Activated CD4-positive, alpha-beta T cell treated with anti-CD3 and anti-CD28 coated beads for 36 hours (primary cell): ENCODE measurements around the gene HPS4. TPM values are rescaled to one million over a fixed set of nuclear protein-coding genes. Genes with fewer than 3 reads are reported as not detected.
A peak's percentile ranks its signal among the peaks of the same experiment; 100 is the strongest.

Source experiments
- ATAC-seq: fragments of 200-7000 bp; cut with Tn5 transposase; one replicate; pipeline ENCODE4 v1.10.0; 2021; ENCODE audit warnings: mild to moderate bottlenecking, moderate library complexity
- CTCF ChIA-PET: fragments of 350-600 bp; sonication (Branson Sonifier 250); formaldehyde crosslinking; loops from one replicate; lab custom pipeline; 2021; ENCODE audit warnings: antibody characterized with exemption; lab: Charles Lee
- POLR2A ChIA-PET: fragments of 350-600 bp; sonication (Branson Sonifier 250); formaldehyde crosslinking; loops from one replicate; lab custom pipeline; 2021; ENCODE audit warnings: antibody characterized with exemption, inconsistent platforms; lab: Charles Lee
- DNase-seq: peaks from one replicate; pipeline ENCODE4 v3.0.0-alpha.2; 2020
- H3K27ac Mint-ChIP-seq: one replicate; pipeline ENCODE4 v1.8.0; 2021; ENCODE audit warnings: mixed read lengths
- H3K27me3 Mint-ChIP-seq: one replicate; pipeline ENCODE4 v1.8.0; 2021; ENCODE audit warnings: mixed read lengths
- H3K36me3 Mint-ChIP-seq: one replicate; pipeline ENCODE4 v1.8.0; 2021; ENCODE audit warnings: low read depth, mixed read lengths
- H3K4me1 Mint-ChIP-seq: one replicate; pipeline ENCODE4 v1.8.0; 2021; ENCODE audit warnings: mixed read lengths
- H3K4me3 Mint-ChIP-seq: one replicate; pipeline ENCODE4 v1.8.0; 2021; ENCODE audit warnings: mild to moderate bottlenecking, moderate library complexity, mixed read lengths
- H3K9me3 Mint-ChIP-seq: one replicate; pipeline ENCODE4 v1.8.0; 2021; ENCODE audit warnings: low read depth, mixed read lengths
- intact Hi-C, 2 experiments: fragments of 100-400 bp; cut with DNase I in 1 of 2; cut with micrococcal nuclease in 1 of 2; formaldehyde crosslinking; loops; one replicate each; pipeline versions ENCODE4 v1.14.2 to v1.15.1; 2022 to 2024; cut with DNase I, micrococcal nuclease
- total RNA-seq, 2 experiments: library from RNA; stranded (reverse); gene quantifications; one replicate each; pipeline ENCODE4 v1.2.3, GENCODE V29; 2021

Gene HPS4
- total RNA-seq, 2 experiments from 2014 or later: 49.3 to 60.9 TPM

- POLR2A ChIA-PET: interaction anchor here (0.7 kb wide), 1 partner anchor 34 kb away, joined by 7 read pairs; no protein-coding TSS in a partner anchor
- H3K4me1 Mint-ChIP-seq: peaks cover 12% of the 10 kb centered on the region
- H3K27ac Mint-ChIP-seq: no peak overlapping the region
- H3K4me3 Mint-ChIP-seq: no peak overlapping the region
- no peaks in the 10 kb centered on the region for H3K9me3 Mint-ChIP-seq
- no peak for ATAC-seq
- intact Hi-C loops: no loop called here
- CTCF ChIA-PET: no interaction called here
- no peaks in the 10 kb centered on the region for H3K36me3 Mint-ChIP-seq
- no peaks in the 10 kb centered on the region for H3K27me3 Mint-ChIP-seq
- DNase-seq: no peak
Measured at GRCh38 chr22:26516503-26516902, 32.9 kb upstream of the HPS4 start.

GRCh38 chr22:26515931-26516330 lies 32.3 kb upstream of the HPS4 start:
- POLR2A ChIA-PET: no interaction called here
- CTCF ChIA-PET: no interaction called here

GRCh38 chr22:26514419-26515161 lies 31.0 kb upstream of the HPS4 start:
- Mint-ChIP-seq H3K4me3 (no peak overlapping the region), H3K36me3 (peaks cover 4% of the 10 kb centered on the region), H3K9me3 (no peaks in the 10 kb centered on the region), H3K27me3 (no peaks in the 10 kb centered on the region), H3K4me1 (peaks cover 22% of the 10 kb centered on the region), H3K27ac (no peak overlapping the region)
- POLR2A ChIA-PET: interaction anchor here (0.6 kb wide), 1 partner anchor 66 kb away, joined by 3 read pairs; no protein-coding TSS in a partner anchor
- no peak for ATAC-seq
- DNase-seq: no peak
- intact Hi-C loops: no loop called here
- CTCF ChIA-PET: interaction anchor here (0.7 to 1.0 kb wide), 2 partner anchors 9 to 129 kb away, joined by 3 read pairs; no protein-coding TSS in a partner anchor

More at GRCh38 chr22:26515931-26516330, 32.3 kb upstream of the HPS4 start:
- Mint-ChIP-seq H3K36me3 (no peaks in the 10 kb centered on the region), H3K27me3 (no peaks in the 10 kb centered on the region), H3K4me1 (peaks cover 17% of the 10 kb centered on the region), H3K9me3 (no peaks in the 10 kb centered on the region), H3K4me3 (no peak overlapping the region), H3K27ac (no peak overlapping the region)
- intact Hi-C loops: no loop called here
- ATAC-seq: no peak
- DNase-seq: no peak

GRCh38 chr22:26513838-26514237 lies 30.3 kb upstream of the HPS4 start:
- POLR2A ChIA-PET: interaction anchor here (0.5 kb wide), 1 partner anchor 15 kb away, joined by 3 read pairs; no protein-coding TSS in a partner anchor
- H3K9me3 Mint-ChIP-seq: no peaks in the 10 kb centered on the region

GRCh38 chr22:26512149-26512793 lies 28.7 kb upstream of the HPS4 start, which contains the start of gene TFIP11:
TFIP11 (minus strand) TSS chr22:26512473; CDS start chr22:26510272, 2,201 bp downstream.
- no peaks in the 10 kb centered on the region for H3K27me3 Mint-ChIP-seq
- peaks cover 11% of the 10 kb centered on the region for H3K36me3 Mint-ChIP-seq
- peak within 1 kb of the TSS; percentile 95 for H3K27ac Mint-ChIP-seq
- intact Hi-C loops: loop anchor here (1.0 to 2.0 kb wide), 6 partner anchors 29 to 160 kb away; partner anchors contain the start of genes HPS4 (in 2 of the 2), SRRD (in 2 of the 2), MIAT (in 1 of the 2) and TPST2 (in 1 of the 2)
- no peaks in the 10 kb centered on the region for H3K9me3 Mint-ChIP-seq
- POLR2A ChIA-PET: interaction anchor here (1.2 kb wide), 1 partner anchor 29 kb away, joined by 3 read pairs; the partner anchor contains the start of genes HPS4 and SRRD
- DNase-seq (peak; percentile 97), ATAC-seq (peak; percentile 98)
- peaks cover 27% of the 10 kb centered on the region for H3K4me1 Mint-ChIP-seq
- CTCF ChIA-PET: interaction anchor here (0.7 to 1.0 kb wide), 3 partner anchors 52 to 153 kb away, joined by 3 to 4 read pairs (median 3); no protein-coding TSS in a partner anchor
- peak within 1 kb of the TSS; percentile 95 for H3K4me3 Mint-ChIP-seq

More at GRCh38 chr22:26513838-26514237, 30.3 kb upstream of the HPS4 start:
- intact Hi-C loops: loop anchor here in 1 of 2 experiments (2.0 kb wide), 1 partner anchor 31 kb away; the partner anchor contains the start of genes HPS4 and SRRD
- peak overlapping the region; percentile 95 for H3K4me3 Mint-ChIP-seq
- H3K36me3 Mint-ChIP-seq: peaks cover 9% of the 10 kb centered on the region
- DNase-seq (no peak), ATAC-seq (no peak)
- CTCF ChIA-PET: no interaction called here
- peaks cover 27% of the 10 kb centered on the region for H3K4me1 Mint-ChIP-seq
- H3K27me3 Mint-ChIP-seq: no peaks in the 10 kb centered on the region
- H3K27ac Mint-ChIP-seq: no peak overlapping the region

GRCh38 chr22:26508148-26508547 lies 24.6 kb upstream of the HPS4 start:
- peaks cover 37% of the 10 kb centered on the region for H3K36me3 Mint-ChIP-seq
- intact Hi-C loops: no loop called here
- ChIA-PET POLR2A (interaction anchor here (0.6 kb wide), 1 partner anchor 12 kb away, joined by 4 read pairs; no protein-coding TSS in a partner anchor), CTCF (no interaction called here)
- ATAC-seq (no peak), DNase-seq (no peak)
- H3K27ac Mint-ChIP-seq: no peak overlapping the region
- H3K9me3 Mint-ChIP-seq: no peaks in the 10 kb centered on the region
- H3K27me3 Mint-ChIP-seq: no peaks in the 10 kb centered on the region
- no peak overlapping the region for H3K4me3 Mint-ChIP-seq
- H3K4me1 Mint-ChIP-seq: peaks cover 29% of the 10 kb centered on the region

- Mint-ChIP-seq H3K4me1 (peaks cover 18% of the 10 kb centered on the region), H3K4me3 (no peak overlapping the region), H3K27ac (peak overlapping the region; percentile 84), H3K9me3 (no peaks in the 10 kb centered on the region), H3K36me3 (peaks cover 55% of the 10 kb centered on the region), H3K27me3 (no peaks in the 10 kb centered on the region)
- intact Hi-C loops: loop anchor here in 1 of 2 experiments (1.0 kb wide), 1 partner anchor 162 kb away; no protein-coding TSS in a partner anchor
- CTCF ChIA-PET: interaction anchor here (0.7 to 4.8 kb wide), 9 partner anchors 10 to 162 kb away, joined by 3 to 27 read pairs (median 4); partner anchors contain the start of genes HPS4 and SRRD
- POLR2A ChIA-PET: interaction anchor here (1.0 kb wide), 1 partner anchor 20 kb away, joined by 3 read pairs; the partner anchor contains the start of genes HPS4 and SRRD
- DNase-seq (no peak), ATAC-seq (no peak)
Measured at GRCh38 chr22:26503758-26504157, 20.2 kb upstream of the HPS4 start.

GRCh38 chr22:26502688-26503561 lies 19.3 kb upstream of the HPS4 start:
- intact Hi-C loops: loop anchor here in 1 of 2 experiments (1.0 kb wide), 1 partner anchor 162 kb away; no protein-coding TSS in a partner anchor
- ATAC-seq: peak; percentile 93
- DNase-seq: peak; percentile 72
- H3K36me3 Mint-ChIP-seq: peaks cover 55% of the 10 kb centered on the region
- no peaks in the 10 kb centered on the region for H3K9me3 Mint-ChIP-seq
- H3K4me3 Mint-ChIP-seq: no peak overlapping the region
- CTCF ChIA-PET: interaction anchor here (0.6 to 4.8 kb wide), 17 partner anchors 9 to 175 kb away, joined by 3 to 27 read pairs (median 4); partner anchors contain the start of genes HPS4 and SRRD
- peak overlapping the region; percentile 84 for H3K27ac Mint-ChIP-seq
- H3K27me3 Mint-ChIP-seq: no peaks in the 10 kb centered on the region
- H3K4me1 Mint-ChIP-seq: peaks cover 18% of the 10 kb centered on the region
- POLR2A ChIA-PET: interaction anchor here (1.0 kb wide), 1 partner anchor 19 kb away, joined by 3 read pairs; the partner anchor contains the start of genes HPS4 and SRRD

GRCh38 chr22:26501996-26502395 lies 18.4 kb upstream of the HPS4 start:
- peaks cover 18% of the 10 kb centered on the region for H3K4me1 Mint-ChIP-seq
- H3K27ac Mint-ChIP-seq: peak overlapping the region; percentile 5
- ChIA-PET POLR2A (interaction anchor here (0.6 kb wide), 1 partner anchor 72 kb away, joined by 3 read pairs; no protein-coding TSS in a partner anchor), CTCF (interaction anchor here (0.6 to 4.8 kb wide), 10 partner anchors 11 to 176 kb away, joined by 3 to 27 read pairs (median 4); partner anchors contain the start of genes HPS4 and SRRD)
- no peaks in the 10 kb centered on the region for H3K9me3 Mint-ChIP-seq
- H3K27me3 Mint-ChIP-seq: no peaks in the 10 kb centered on the region
- DNase-seq: no peak
- H3K4me3 Mint-ChIP-seq: no peak overlapping the region
- ATAC-seq: no peak
- intact Hi-C loops: no loop called here
- peaks cover 61% of the 10 kb centered on the region for H3K36me3 Mint-ChIP-seq

GRCh38 chr22:26499188-26499703 lies 15.7 kb upstream of the HPS4 start:
- Mint-ChIP-seq H3K36me3 (peaks cover 62% of the 10 kb centered on the region), H3K27me3 (no peaks in the 10 kb centered on the region), H3K4me3 (no peak overlapping the region), H3K9me3 (no peaks in the 10 kb centered on the region), H3K27ac (no peak overlapping the region), H3K4me1 (peaks cover 17% of the 10 kb centered on the region)
- ATAC-seq (no peak), DNase-seq (no peak)
- intact Hi-C loops: no loop called here
- POLR2A ChIA-PET: interaction anchor here (0.6 to 0.7 kb wide), 2 partner anchors 14 to 59 kb away, joined by 3 read pairs; no protein-coding TSS in a partner anchor
- CTCF ChIA-PET: interaction anchor here (0.7 to 1.2 kb wide), 4 partner anchors 20 to 172 kb away, joined by 3 read pairs; no protein-coding TSS in a partner anchor
